RWPE1 (cell line): ENCODE results near the gene LMTK2.

Experiments
- CTCF ChIA-PET: fragments of 350-600 bp; sonication (Branson Sonifier 250); formaldehyde crosslinking; extraction: SDS; loops from one replicate; lab custom pipeline; 2021; lab: Yijun Ruan, JAX
- POLR2A ChIA-PET: fragments of 400-600 bp; formaldehyde crosslinking; extraction: SDS; loops from one replicate; lab custom pipeline; 2020; ENCODE audit warnings: antibody characterized with exemption; ENCODE audit not compliant: low non-redundant PET; lab: Yijun Ruan, JAX
- DNase-seq: peaks from one replicate; pipeline ENCODE4 v3.0.0; 2012; ENCODE audit warnings: low spot score
- H3K27ac ChIP-seq: fragments of 450-650 bp; 2 replicates; pipeline ENCODE4 v1.5.1; 2017
- CTCF ChIP-seq: fragments of 450-650 bp; conservative IDR thresholded peaks from 2 replicates; pipeline ENCODE4 v1.5.1; 2017; ENCODE audit warnings: low read depth, mild to moderate bottlenecking

Gene LMTK2

GRCh38 chr7:98091523-98091922, 15.1 kb upstream of the LMTK2 start:
- no peak for TF ChIP-seq CTCF
- no peak for DNase-seq
- H3K27ac ChIP-seq, result no peak overlapping the region
- ChIA-PET CTCF (interaction anchor here (0.5 kb wide), 1 partner anchor 18 kb away, joined by 3 read pairs; no protein-coding TSS in a partner anchor), POLR2A (no interaction called here)

DNA sequence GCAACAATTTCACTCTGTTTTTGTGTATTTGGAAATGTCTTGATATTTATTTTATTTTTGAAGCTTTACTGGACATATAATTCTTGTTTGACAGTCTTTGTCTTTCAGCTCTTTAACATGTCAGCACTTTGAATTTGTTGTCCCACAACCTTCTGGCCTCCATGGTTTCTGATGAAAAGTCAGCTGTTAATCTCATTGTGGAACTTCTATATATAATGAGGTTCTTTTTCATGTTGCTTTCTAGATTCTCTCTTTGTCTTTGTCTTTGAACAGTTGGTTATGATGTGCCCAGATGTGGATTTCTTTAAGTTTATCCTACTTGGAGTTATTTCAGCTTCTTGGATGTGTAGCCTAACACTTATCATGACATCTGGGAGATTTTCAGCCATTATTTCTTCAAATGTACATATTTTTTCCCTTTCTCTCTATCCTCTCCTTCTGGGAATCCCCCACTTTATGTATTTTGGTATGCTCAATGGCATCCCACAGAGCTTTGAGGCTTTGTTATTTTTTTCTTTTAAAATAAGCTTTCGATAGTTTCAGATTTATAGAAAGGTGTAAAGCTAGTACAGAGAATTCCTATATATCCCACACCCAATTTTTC, 9.5 kb upstream of the LMTK2 start:
- no peak for DNase-seq
- CTCF ChIA-PET, result interaction anchor here (0.9 kb wide), 1 partner anchor 11 kb away, joined by 3 read pairs; no protein-coding TSS in a partner anchor
- no peak for TF ChIP-seq CTCF
- no peak overlapping the region for H3K27ac ChIP-seq
- POLR2A ChIA-PET, result no interaction called here

DNA sequence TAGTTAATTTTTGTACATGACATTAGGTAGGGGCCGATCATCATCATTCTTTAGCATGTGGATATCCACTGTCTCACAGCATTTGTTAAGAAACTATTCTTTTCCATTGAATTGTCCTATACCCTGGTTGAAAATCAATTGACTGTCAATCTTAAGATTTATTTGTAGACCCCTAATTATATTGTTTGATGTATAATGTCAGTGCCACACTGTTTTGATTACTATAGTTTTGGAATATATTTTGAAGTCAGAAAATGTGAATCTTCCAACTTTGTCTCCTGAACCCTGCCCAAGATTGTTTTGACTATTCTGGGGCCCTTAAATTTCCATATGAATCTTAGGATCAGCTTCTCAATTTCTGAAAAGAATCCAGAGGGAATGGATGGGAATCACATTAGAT, 6.6 kb upstream of the LMTK2 start:
- no peak for TF ChIP-seq CTCF
- no peak overlapping the region for H3K27ac ChIP-seq
- ChIA-PET POLR2A (no interaction called here), CTCF (interaction anchor here (0.6 to 0.7 kb wide), 2 partner anchors 29 to 69 kb away, joined by 3 read pairs; no protein-coding TSS in a partner anchor)
- DNase-seq, result no peak

DNA sequence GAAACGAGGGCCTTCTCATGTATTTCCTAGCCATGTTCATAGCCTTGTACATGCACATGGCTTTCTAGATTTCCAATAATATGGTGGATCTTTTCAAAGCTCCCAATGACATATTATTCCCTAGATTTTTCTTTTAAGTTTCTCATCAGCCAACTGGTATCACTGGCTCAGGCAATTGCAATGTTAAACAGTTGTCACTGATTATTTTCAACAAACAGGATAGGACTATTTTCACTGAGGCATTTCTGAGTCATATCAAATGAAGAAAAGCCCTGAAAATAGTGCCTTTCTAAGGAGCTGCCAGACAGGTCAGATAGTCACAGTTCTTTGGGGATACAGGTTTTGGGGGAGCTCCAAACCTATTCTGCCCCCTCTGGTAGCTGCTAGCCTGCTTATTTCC, 4.5 kb upstream of the LMTK2 start:
- no peak for DNase-seq
- CTCF ChIA-PET, result no interaction called here
- no peak overlapping the region for H3K27ac ChIP-seq
- TF ChIP-seq CTCF, result no peak
- POLR2A ChIA-PET, result no interaction called here

- POLR2A ChIA-PET, result interaction anchor here (0.7 kb wide), 1 partner anchor 14 kb away, joined by 3 read pairs; no protein-coding TSS in a partner anchor
- CTCF ChIA-PET, result interaction anchor here (0.6 to 1.6 kb wide), 12 partner anchors 11 to 1730 kb away, joined by 3 to 16 read pairs (median 4); no protein-coding TSS in a partner anchor
- H3K27ac ChIP-seq, result no peak overlapping the region
- TF ChIP-seq CTCF, result no peak
- peak; percentile 38 for DNase-seq
Observed at GRCh38 chr7:98105942-98106544, 619 bp upstream of the LMTK2 start.

DNA sequence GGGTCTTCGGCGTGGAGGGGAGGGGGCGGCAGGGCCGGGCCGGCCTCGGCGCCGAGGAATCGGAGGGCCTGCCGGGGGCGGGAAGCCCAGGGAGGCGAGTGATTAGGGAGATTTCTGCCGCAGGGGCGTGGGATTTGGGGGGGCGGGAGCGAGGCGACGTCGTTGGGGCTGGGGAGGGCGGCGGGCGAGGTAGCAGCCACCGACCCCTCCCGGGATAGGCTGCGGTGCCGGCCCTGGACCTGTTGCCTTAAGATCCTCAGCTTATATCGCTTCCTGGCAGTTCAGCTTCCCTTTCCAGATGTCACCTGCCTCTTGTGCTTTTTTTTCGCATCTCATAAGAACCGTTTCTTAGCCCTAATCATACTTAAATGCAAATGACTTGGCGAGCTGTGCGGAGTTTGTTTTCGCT, 655 bp downstream of the LMTK2 start:
- TF ChIP-seq CTCF, result no peak
- ChIA-PET POLR2A (no interaction called here), CTCF (interaction anchor here (0.7 to 0.9 kb wide), 2 partner anchors 10 to 86 kb away, joined by 3 to 11 read pairs; no protein-coding TSS in a partner anchor)
- DNase-seq, result peak; percentile 14
- H3K27ac ChIP-seq, result peak overlapping the region; percentile 65
